Cerebellar cortex (tissue), 1 donor: ENCODE measurements around the gene ZNF622.

Experiments
- DNase-seq: peaks from one replicate; pipeline ENCODE4 v3.0.0-alpha.2; 2015; ENCODE audit warnings: low spot score

Gene ZNF622

DNA sequence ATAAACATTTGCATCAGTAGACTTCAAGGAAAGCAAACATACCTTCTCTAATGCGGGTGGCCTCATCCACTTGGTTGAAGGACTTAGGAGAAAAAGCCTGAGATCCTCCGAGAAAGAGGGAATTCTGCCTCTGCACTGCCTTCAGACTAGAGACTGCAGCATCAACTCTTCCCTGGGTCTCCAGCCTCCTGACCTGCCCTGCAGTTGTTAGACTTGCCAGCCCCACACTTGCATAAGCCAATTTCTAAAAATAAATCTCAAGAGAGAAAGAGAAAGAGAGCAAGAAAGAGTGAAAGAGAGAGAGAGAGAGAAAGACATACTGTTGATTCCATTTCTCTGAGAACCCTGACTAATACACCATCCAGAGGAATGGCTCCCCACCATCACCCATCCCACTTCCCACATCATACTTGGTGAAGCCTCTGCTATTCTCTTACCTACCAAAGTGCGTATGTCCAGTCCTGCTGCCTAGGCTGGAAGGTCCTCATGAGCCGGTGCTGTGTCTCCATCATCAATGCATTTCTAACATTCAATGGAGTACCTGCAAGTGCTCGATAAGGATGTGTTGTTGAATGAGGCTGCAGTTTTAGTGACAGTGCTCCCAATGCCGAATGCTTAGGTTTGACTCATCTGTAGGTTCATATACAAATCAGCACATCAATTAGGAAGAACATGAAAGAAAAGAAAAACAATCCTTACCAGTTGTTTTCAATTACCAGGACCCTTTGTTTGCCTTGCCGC, 35.1 kb downstream of the ZNF622 start:
- DNase-seq: no peak

GRCh38 chr5:16428359-16428758, 37.2 kb downstream of the ZNF622 start:
- no peak for DNase-seq

DNA sequence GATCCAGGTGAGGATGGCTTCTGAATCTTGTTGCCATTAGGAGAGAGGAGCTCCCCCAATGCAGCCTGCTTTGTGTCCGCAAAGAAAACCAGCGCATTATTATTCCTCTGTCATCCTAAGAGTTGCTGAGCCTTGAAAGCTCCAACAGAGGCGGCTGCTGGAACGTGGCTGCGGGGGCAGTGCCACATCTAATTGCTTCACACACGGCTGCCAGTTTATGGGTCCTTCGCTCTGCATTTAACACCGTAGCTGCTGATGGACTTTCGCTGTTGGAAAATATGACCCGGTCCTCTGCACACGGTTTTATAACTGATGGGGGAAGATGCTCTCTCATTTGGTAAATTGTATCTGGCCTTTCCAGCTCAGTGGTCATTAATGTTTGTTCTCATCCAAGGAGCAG, 38.0 kb downstream of the ZNF622 start:
- DNase-seq: no peak

DNA sequence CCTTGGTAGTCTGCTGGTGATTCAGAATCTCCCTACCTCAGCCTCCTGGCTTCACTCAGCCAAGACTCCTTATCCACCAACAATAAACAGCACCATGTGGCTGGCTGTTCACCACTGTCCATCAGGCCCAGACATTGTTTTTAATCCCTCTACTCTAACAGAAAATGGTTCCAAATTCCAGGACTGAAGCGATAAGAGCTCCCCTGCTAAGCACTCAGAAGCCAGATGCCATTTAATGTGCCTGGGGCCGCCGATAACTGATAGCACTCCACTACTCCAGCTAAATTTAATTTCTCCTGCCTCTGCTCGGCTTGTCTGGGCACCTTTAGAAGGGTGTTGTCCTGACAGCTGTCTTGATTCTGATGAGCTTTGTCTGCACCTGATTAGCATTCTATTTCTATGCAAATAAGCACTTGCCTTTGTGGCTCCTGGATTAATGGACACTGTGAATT, 47.1 kb downstream of the ZNF622 start:
- no peak for DNase-seq

DNA sequence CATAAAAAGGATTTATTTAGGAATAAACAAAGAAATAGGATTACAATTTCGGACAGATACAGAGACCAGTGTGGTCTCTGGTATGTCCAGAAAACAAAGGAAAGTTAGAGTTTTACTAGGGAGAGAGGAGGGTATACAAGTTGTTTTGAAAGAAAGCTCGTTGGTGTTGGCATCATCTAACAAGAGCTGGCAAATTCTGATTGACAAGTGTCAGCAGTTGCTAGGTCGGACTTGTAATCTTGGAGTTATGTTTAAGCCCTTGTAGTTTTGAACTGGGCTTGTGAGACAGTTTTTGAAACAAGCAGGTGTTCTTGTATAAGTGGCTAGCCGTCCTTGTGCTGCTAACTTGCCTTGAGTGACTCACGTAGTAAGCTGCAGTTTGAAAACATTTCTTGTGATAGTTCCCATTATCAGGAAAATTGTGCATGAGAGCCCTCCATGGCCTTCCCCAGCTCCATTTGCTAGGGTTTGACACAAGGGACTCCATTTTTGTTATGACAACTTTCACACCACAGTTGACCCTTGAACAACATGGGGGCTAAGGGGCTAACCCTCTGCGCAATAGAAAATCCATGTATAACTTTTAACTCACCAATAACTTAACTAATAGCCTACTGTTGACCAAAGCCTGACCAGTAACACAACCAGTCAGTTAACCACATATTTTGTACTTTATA, 48.1 kb downstream of the ZNF622 start:
- DNase-seq: no peak

- DNase-seq: no peak
Observed at GRCh38 chr5:16414861-16415260, 50.7 kb downstream of the ZNF622 start.

GRCh38 chr5:16413166-16413860, 52.3 kb downstream of the ZNF622 start:
- DNase-seq: no peak

GRCh38 chr5:16412556-16412955, 53.0 kb downstream of the ZNF622 start:
- no peak for DNase-seq

GRCh38 chr5:16411741-16412455, 53.7 kb downstream of the ZNF622 start:
- no peak for DNase-seq

DNA sequence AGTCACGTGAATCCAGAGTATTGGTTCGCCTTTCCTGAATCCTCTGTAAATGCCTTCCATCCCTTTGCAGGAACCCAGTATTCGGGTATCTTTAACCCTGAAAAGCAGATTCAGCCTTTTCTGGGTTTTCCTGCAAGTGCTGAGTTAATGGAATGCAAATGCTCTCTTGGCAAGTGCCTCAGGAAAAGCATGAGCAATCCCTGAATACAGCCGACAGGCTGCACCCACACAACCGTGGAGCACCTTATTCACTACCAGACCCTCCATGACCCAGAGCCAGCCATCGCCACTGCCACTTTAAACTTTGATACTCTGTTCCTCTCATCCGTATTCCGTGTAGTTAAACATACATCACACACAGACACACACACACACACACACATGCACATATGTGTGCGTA, 54.4 kb downstream of the ZNF622 start:
- no peak for DNase-seq

- no peak for DNase-seq
Observed at GRCh38 chr5:16410338-16410737, 55.3 kb downstream of the ZNF622 start.

DNA sequence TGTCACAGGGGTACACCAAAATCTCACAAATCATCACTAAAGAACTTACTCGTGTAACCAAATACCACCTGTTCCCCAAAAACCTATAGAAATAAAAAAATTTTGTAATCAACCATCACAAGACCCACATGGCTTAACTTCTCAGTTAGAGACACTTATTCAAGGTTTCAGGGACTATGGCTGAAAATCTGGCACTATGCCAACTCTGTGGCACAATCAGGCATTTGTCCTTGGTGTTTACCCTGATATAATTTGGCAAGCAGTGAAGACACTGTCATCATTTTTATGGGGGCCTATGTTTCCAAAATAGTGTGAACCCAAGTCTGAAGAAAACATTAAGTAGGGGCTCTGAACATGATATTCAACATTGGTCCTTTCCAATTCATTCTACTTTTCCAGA, 59.0 kb downstream of the ZNF622 start:
- no peak for DNase-seq

- DNase-seq: no peak
Observed at GRCh38 chr5:16406023-16406422, 59.6 kb downstream of the ZNF622 start.
